GM19467 (cell line): ENCODE data around the gene GNAO1.

Experiments used
- ATAC-seq: cut with Tn5 transposase; IDR thresholded peaks from one replicate; pipeline ENCODE4 v1.9.1; 2021; ENCODE audit warnings: mild to moderate bottlenecking, moderate library complexity; ENCODE audit not compliant: unreplicated experiment

Gene GNAO1

GRCh38 chr16:56191156-56191815 is at the start of gene GNAO1:
GNAO1 (plus strand) TSS chr16:56191489; CDS start chr16:56192236, 747 bp downstream.
- ATAC-seq: no peak

- ATAC-seq: no peak
Measured at GRCh38 chr16:56143666-56144065, 47.6 kb upstream of the GNAO1 start.

DNA sequence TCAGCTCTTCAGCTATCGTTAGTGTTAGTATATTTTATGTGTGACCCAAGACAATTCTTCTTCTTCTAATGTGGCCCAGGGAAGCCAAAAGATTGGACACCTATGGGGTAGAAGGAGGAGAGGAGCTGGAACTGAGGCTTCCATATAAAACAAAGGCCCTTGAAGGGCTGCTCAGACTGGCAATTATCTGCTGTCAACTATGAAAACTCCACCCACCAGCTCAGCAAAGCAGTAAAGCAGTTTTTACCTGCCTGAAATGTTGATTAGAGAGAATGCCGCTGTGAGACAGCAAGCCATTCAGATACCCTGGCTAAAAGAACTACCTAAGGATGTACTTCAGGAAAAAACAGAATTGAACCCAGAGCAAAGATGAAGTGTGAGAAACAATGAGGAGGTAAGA is 45.9 kb upstream of the GNAO1 start:
- ATAC-seq: no peak

DNA sequence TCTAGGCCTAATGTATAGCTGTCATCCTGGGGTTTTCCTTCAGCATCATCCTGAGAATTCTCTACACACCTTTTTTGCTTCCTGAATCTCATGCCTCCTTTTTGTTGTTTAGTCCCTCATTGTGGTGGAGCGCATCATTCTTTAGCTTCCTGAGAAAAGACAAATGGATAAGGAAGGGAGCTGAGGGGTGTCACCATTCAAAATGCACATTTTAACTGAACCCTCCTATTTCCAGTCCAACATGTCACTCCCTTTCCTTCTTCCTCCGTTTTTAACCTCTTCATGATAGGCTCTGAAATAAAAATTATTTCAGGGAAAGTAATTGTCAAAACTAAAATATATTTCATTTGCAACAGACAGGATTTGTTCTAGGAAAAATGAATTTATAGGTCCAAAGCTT is 39.7 kb upstream of the GNAO1 start:
- no peak for ATAC-seq

DNA sequence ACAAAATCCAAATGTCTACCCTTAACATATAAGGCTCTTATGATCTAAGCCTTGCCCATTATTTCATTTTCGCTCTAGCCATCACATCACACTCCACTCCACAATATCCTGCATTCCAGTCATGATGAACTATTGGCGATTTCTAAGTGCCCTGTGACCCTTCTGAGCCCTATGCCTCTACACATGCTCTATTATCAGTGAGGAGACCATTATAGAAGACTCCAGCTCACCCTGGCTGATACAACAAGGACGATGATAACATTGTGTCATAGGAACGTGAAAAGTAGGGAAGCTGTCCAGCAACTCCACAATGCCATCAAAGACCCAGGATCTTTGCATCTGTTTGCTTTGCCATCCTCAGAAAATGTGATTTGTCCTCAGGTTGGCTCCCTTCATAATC is 29.6 kb upstream of the GNAO1 start:
- no peak for ATAC-seq

DNA sequence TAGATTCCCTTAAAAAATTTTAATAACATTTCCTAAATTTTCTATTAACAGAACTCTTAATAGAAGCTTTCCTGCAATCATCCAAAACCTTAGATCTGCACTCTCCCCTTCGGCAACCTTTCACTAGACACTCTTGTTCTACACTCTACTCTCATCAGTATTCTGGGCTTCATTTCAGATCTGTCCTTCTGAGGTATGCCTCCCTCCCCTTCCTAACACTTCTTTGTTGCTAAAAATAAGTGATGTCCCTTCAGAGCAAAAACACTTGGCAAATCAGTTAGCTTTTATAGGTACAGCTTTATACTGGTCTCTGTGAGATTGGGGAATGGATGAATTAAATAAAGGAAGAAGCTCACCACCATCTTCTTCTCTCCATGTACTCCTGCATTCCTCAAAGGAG is 28.2 kb upstream of the GNAO1 start:
- no peak for ATAC-seq

DNA sequence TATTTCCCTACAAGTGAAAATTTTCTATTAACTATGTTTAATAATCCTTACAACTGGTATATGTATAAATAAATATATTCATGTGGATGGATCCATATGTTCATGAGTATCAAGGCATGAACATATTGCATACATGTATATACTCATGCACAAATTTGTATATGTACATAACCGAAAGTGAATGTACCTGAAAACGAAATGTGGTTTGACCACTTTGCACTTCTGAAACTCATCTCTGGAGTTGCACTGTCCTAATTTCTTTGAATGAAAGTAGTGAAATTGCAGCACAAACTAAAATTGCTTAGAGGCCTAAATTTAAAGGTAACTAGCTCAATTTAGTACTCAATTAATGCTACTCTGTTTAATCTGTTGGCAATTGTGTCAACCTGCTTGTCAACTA is 27.4 kb upstream of the GNAO1 start:
- no peak for ATAC-seq

GRCh38 chr16:56164636-56165035 is 26.7 kb upstream of the GNAO1 start:
- no peak for ATAC-seq

DNA sequence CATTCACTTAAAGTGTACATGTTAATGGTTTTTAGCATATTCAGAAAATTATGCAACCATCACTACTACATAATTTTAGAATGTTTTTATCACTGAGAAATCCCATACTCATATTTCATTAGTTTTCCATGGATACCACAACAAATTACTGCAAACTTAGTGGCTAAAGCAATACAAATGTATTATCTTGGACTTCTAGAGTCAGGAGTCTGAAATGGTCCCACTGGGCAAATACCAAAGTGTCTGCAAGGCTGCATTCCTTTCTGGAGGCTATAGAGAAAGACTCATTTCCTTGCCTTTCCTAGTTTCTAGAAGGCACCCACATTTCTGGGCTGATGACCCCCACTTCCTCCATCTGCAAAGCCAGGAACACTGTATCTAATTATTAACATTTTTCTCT is 16.9 kb upstream of the GNAO1 start:
- ATAC-seq: no peak

GRCh38 chr16:56181401-56181800 is 9.9 kb upstream of the GNAO1 start:
- no peak for ATAC-seq

DNA sequence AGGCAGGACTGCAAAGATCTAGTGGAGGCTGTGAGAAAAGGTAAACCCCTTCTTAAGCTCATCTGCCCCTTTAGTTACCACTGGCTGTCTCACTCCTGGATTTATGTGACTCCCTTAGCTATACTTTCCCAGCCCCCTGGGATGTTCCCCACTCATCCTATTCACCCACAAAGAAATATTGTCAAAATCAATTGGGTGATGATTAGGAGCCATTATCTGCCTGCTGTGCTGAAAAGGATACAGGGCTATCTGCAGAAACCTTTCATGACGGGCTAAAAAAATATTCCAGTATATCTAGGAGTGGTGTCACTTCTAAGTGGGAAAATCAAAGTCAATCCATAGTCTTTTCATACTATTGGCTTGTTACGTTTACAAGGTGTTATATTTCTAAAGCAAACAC is 8.0 kb upstream of the GNAO1 start:
- ATAC-seq: no peak

- ATAC-seq: no peak
Measured at GRCh38 chr16:56190048-56190676, 1.1 kb upstream of the GNAO1 start.

DNA sequence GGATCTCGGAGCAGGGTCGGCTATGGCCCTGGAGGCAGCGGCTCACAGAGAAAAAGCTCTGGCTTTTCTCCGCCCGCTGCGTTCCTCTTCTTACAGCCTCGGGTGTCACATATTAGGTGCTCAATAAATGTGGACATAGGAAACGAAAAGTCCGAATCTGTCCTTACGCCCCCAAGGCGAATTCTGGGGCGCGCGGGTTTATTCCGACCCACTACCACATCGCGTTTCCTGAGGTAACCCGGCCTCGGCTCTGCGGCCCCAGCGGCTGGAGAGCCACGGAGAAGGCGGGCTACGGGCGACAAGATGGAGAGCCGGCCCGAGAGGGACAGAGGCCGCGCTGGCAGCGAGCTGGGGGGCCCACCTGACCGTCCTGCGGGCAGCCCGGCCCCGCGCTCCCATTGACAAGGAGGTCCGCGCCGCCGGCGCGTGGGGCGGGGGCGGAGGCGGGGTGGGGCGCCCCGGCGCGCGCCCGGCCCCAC is 573 bp upstream of the GNAO1 start:
- no peak for ATAC-seq

DNA sequence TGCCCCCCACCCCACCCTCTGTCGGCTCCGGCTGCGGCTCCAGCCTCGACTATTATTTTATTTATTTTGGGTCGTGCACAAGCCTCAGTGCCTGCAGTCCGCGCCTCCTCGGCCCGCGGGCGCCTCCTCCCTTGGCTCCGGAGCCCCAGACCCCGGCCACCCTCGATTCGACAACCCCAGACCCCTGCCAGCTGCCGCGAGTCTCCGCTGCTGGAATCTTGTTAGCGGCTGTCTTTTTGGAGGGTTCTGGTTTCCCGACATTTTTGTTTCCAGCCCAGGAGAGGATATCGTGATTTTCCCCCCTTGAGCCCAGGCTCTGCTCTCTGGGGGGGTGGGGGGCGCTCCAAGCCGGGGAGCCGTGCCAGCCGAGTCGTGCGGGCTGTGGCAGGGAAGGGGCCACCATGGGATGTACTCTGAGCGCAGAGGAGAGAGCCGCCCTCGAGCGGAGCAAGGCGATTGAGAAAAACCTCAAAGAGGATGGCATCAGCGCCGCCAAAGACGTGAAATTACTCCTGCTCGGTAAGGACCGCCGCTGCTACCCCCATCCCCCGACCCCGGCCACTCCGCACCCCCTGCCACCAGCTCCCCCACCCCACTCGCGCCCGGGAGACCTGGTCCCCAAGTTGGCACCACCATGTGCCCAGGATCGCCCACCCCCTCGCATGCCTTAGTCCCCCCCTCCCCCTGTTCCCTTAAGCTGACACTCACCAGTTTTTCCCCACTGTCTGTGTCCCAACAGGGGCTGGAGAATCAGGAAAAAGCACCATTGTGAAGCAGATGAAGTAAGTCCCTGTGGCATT is 746 bp downstream of the GNAO1 start:
- ATAC-seq: no peak

DNA sequence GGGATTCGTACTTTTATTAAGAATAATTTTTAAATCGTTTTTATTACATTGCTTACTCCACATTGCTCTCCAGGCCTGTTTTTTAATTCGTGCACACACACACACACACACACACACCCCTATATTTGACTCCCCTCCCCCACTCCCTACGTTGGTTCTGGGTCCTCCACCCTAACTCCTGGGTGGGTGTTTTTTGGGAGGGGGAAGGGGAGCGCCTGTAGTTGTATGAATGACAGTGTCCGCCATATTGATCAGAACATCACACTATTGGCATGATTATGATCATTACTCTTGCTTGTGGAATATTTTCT is 1.3 kb downstream of the GNAO1 start:
- no peak for ATAC-seq

DNA sequence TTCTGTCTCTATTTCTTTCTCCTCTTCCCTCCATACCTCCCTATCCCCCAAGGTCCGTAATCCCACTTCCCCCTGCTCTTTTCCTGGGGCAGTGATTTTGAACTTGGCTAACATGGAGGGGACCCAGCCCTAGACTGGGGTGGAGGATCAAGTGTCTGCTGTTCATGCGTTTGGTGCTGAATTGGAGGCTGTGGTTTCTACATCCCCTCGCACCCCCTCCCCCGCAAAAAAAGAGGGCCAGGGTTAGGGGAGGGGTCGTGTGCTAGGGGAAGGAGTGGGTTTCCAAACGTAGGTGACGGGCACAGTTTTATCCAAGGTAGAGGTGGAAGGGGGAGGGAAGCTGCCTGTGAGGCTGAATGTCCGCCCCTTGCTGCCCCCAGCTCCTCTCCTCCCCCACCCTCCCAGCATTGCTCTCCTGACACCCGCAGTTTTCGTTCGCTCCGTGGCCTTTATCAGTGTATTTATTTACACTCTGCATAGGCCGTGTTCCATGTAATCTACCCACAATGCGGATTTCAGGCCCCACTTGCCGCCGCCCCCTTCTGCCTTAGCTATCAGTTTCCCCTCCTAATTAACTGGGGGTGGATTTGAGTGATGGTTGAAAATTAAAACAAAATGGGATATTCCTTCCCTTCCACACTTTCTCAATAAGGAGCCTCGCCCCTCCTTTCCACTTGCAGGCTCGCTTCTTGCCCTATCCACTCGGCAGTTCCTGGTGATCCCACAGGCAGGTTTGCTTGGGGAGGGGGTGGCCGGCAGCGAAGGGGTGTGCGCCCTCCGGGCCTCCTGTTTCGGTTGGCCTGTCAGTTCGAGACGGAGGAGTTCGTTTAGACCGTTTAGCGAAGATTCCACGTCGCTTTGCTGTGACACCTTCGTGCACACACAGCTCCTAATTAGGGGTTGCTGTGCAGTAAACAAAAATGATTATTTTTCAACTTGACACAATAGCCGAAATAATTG is 2.0 kb downstream of the GNAO1 start:
- ATAC-seq: no peak

GRCh38 chr16:56193951-56194726 is 2.9 kb downstream of the GNAO1 start:
- no peak for ATAC-seq

DNA sequence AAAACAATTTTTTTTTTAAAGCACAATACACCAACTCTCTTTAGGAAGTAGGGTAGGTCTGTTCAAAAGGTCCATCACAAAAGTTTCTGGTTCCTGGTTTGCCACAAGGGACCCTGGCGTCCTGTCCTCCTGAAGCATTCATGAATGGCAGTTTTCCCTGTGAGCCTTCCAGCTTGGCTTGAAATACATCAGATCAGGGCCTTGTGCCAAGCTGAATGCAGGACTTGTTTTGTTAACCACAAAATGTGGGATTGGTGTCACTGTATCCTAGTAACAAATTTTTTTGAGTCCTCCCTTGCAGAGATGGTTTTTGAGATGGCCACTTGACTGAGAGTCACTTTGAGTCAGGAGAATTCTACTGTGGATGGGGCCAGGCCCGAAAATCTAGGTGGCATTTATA is 3.9 kb downstream of the GNAO1 start:
- no peak for ATAC-seq

DNA sequence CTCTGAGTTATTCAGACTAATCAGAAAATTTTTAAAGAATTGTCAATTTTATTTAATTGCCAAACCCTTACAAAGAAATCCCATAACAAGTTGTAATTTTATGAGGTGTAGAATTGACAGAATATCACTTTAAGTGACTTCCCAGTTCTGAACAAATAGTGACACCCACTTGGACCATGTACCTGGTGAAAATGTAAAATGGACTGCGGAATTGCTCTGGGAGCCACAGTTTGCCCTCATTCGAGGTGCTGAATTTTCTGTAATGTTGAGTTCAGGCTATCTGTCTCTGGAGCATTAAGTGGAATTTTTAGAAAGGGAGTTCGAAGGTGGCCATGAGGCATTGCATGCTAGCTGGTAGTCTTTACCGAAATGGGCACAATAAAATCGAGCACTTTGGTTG is 5.1 kb downstream of the GNAO1 start:
- no peak for ATAC-seq
